Large intestine (tissue), 3 donors: Measurements from ENCODE around the gene COL27A1. TPM values are rescaled to one million over a fixed set of nuclear protein-coding genes. Genes with fewer than 3 reads are reported as not detected.

Source experiments
- DNase-seq, 2 donors: peaks; one replicate each; pipeline versions ENCODE4 v3.0.0 to v3.0.0-alpha.2; 2013
- H3K27ac ChIP-seq: one replicate; pipeline ENCODE4 v1.5.1; 2013; ENCODE audit warnings: low read length
- H3K27me3 ChIP-seq: 2 replicates; pipeline ENCODE4 v1.6.1; 2013; ENCODE audit warnings: low read length; ENCODE audit not compliant: control insufficient read depth, insufficient read depth
- H3K36me3 ChIP-seq: 2 replicates; pipeline ENCODE4 v1.6.1; 2013; ENCODE audit warnings: low read length; ENCODE audit not compliant: control insufficient read depth, insufficient read depth
- H3K4me1 ChIP-seq: one replicate; pipeline ENCODE4 v1.6.1; 2013; ENCODE audit warnings: low read length; ENCODE audit not compliant: control insufficient read depth, insufficient read depth
- H3K4me3 ChIP-seq: one replicate; pipeline ENCODE4 v1.5.1; 2013; ENCODE audit warnings: low read length
- H3K9me3 ChIP-seq: one replicate; pipeline ENCODE4 v1.6.1; 2013; ENCODE audit warnings: mild to moderate bottlenecking, low read depth, low read length, moderate library complexity; ENCODE audit not compliant: control insufficient read depth
- WGBS: methylation state at CpG from one replicate; pipeline ENCODE4 v1.1.5; 2013; ENCODE audit warnings: low lambda C conversion rate; ENCODE audit not compliant: insufficient coverage; 5-methylcytosine and 5-hydroxymethylcytosine counted together
- polyA plus RNA-seq: library from polyadenylated mRNA; unstranded; fragments of 120-200 nt; gene quantifications from one replicate; pipeline ENCODE4 v1.2.1, GENCODE V29; 2013

The COL27A1 gene
- polyA plus RNA-seq, 1 donor: 117 TPM

DNA sequence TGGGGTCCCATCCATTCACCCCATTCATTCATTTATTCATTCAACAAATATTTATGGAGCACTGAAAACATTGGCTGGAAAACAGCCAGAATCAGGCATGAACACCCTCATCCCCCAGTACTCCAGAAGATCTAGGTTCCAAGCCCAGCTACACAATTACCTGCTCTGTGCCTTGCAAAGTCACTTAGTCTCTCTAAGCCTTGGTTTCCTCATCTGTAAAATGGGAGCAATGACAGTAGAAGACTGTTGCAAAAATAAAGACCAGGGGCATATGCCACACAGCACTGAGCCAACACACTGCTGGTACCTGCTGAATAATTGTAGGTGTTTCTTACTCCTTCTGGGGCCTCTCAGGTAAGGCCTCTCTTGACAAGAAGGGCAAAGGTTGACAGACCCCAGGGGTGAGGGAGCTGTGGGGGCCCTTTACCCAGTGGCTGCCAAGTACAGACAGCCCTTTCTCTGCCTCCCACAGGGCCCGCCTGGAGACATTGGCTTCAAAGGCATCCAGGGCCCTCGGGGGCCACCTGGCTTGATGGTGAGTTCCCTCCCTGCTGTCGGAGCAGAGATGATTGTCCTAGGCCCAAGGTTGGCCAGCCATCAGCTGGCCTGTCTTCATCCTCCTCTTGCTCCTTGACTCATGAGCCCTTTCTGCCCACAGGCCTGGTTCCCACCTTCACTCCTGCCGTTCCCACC lies 145.0 kb downstream of the COL27A1 start:
- Histone ChIP-seq H3K27me3 (no peaks in the 10 kb centered on the region), H3K27ac (no peak overlapping the region), H3K4me1 (no peaks in the 10 kb centered on the region), H3K9me3 (peaks cover 4% of the 10 kb centered on the region), H3K4me3 (no peak overlapping the region), H3K36me3 (peaks cover 89% of the 10 kb centered on the region)
- no CpG with 5 or more reads among the region's 4 CpGs for WGBS
- no peak for DNase-seq

DNA sequence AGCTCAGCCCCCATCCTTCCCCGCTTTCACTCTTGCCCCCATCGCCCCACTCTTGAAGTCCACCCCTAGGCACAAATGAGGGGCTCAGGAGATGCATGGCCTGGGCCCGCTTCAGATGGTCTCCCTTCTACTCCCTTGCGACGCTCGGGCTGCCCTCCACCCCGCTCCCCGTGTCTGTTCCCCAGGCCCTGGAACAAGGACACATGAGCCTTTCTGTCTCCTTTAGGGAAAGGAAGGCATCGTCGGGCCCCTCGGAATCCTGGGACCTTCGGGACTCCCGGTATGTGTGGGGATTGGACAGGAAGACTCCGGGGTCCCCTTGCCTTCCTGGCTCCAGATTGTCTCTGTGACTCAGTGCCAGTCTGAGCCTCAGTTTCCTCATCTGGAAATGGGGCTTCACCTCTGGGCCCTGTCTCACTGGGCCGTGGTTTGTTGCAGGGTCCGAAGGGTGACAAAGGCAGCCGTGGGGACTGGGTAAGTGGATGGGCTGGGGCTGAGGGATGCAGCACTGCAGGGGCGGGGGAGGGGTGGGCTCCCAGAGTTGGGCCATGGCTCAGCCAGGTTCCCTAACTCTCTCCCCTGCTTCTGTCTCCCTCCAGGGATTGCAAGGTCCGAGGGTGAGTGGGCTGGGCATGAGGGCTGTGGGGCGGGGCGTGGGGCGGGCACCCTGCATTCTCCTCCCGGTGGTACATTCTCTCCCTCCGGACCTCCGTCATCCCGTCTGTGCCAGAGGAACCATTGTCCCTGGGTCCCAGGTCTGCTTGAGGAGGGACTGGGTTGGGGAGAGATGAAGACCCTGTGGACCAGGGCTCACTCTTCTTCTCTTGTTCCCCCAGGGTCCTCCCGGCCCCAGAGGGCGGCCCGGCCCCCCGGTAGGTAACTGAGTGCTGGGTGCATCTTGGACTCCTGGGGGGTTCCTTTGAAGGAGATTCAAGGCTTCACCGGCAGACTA lies 145.8 kb downstream of the COL27A1 start:
- WGBS: no CpG with 5 or more reads among the region's 31 CpGs
- Histone ChIP-seq H3K4me3 (no peak overlapping the region), H3K27me3 (no peaks in the 10 kb centered on the region), H3K4me1 (no peaks in the 10 kb centered on the region), H3K27ac (no peak overlapping the region), H3K9me3 (no peaks in the 10 kb centered on the region), H3K36me3 (peaks cover 86% of the 10 kb centered on the region)
- no peak for DNase-seq

GRCh38 chr9:114301798-114302565 lies 146.6 kb downstream of the COL27A1 start:
- peaks cover 87% of the 10 kb centered on the region for H3K36me3 ChIP-seq

GRCh38 chr9:114302727-114303126 lies 147.4 kb downstream of the COL27A1 start:
- H3K9me3 ChIP-seq: no peaks in the 10 kb centered on the region
- H3K4me3 ChIP-seq: no peak overlapping the region
- WGBS: no CpG with 5 or more reads among the region's 6 CpGs
- H3K36me3 ChIP-seq: peaks cover 89% of the 10 kb centered on the region
- no peak overlapping the region for H3K27ac ChIP-seq
- H3K27me3 ChIP-seq: no peaks in the 10 kb centered on the region
- no peaks in the 10 kb centered on the region for H3K4me1 ChIP-seq
- DNase-seq: no peak

More at GRCh38 chr9:114301798-114302565, 146.6 kb downstream of the COL27A1 start:
- DNase-seq: no peak
- H3K27ac ChIP-seq: no peak overlapping the region
- no CpG with 5 or more reads among the region's 15 CpGs for WGBS
- no peak overlapping the region for H3K4me3 ChIP-seq
- no peaks in the 10 kb centered on the region for H3K27me3 ChIP-seq
- H3K9me3 ChIP-seq: no peaks in the 10 kb centered on the region
- no peaks in the 10 kb centered on the region for H3K4me1 ChIP-seq

DNA sequence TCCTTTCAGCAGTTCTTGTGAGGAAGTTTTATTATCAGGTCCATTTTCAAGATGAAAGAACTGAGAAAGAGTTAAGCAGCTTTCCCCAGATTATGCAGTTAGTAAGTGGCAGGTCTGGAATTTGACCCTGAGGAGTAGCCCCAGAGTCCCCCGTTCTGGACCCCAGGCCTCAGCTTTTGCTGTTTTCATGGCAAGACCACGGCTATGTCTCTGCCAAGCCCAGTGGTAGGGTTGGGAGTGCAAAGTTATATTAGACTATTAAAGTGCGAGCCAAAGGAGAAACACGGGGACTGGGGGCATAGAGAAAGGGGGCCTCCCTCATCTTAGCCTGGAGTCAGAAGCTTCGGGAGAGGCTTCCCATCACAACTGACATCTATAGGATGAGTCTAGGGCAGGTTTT lies 148.2 kb downstream of the COL27A1 start:
- Histone ChIP-seq H3K9me3 (no peaks in the 10 kb centered on the region), H3K36me3 (peaks cover 89% of the 10 kb centered on the region), H3K27ac (no peak overlapping the region), H3K27me3 (no peaks in the 10 kb centered on the region), H3K4me1 (no peaks in the 10 kb centered on the region), H3K4me3 (no peak overlapping the region)
- DNase-seq: no peak
- WGBS: no CpG with 5 or more reads among the region's 5 CpGs

DNA sequence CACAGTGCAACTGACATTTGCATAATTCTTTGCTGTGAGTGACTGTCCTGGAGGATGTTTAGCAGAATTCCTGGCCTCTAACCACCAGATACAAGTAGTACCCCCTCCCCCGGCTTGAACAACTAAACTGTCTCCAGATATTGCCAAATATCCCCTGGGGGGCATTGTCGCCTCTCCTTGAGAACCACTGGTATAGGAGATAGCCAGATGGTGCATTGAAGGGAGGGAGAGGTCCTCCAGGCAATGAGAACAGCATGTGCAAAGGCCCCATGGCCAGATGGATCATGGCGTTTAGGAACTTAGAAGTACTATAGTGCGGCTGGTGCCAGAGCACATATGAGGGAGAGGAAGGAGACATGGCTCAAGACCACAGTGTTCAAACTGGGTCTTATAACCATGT lies 148.6 kb downstream of the COL27A1 start:
- no peak for DNase-seq
- 100% methylated on average over 1 of the region's 4 CpGs for WGBS
- Histone ChIP-seq H3K4me1 (no peaks in the 10 kb centered on the region), H3K4me3 (no peak overlapping the region), H3K27me3 (no peaks in the 10 kb centered on the region), H3K36me3 (peaks cover 92% of the 10 kb centered on the region), H3K27ac (no peak overlapping the region), H3K9me3 (no peaks in the 10 kb centered on the region)

- Histone ChIP-seq H3K27me3 (no peaks in the 10 kb centered on the region), H3K27ac (no peak overlapping the region), H3K4me1 (no peaks in the 10 kb centered on the region), H3K9me3 (no peaks in the 10 kb centered on the region), H3K4me3 (no peak overlapping the region), H3K36me3 (peaks cover 89% of the 10 kb centered on the region)
- WGBS: no CpG with 5 or more reads among the region's 10 CpGs
- DNase-seq: no peak
Measured at GRCh38 chr9:114304416-114305188, 149.3 kb downstream of the COL27A1 start.

DNA sequence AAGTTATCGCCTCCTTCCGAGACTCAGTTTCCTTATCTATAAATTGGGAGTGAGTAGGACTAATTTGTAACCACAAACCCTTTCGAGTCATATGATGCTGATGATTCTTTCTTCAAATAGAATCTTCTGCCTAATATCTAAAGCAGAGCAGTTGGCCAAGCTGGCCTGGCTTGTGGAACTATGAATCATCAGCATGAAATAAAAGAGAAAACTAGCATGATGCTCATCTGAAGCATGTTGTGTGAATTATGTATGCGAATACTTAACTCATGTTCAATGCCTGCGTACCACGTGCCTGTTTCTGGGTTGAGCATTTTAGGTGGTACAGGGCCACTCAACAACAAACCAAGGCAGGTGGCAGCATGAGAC lies 152.5 kb downstream of the COL27A1 start:
- WGBS: no CpG with 5 or more reads among the region's 6 CpGs
- DNase-seq: no peak
- no peaks in the 10 kb centered on the region for H3K9me3 ChIP-seq
- H3K36me3 ChIP-seq: peaks cover 75% of the 10 kb centered on the region
- H3K27me3 ChIP-seq: no peaks in the 10 kb centered on the region
- H3K4me3 ChIP-seq: no peak overlapping the region
- H3K27ac ChIP-seq: no peak overlapping the region
- H3K4me1 ChIP-seq: no peaks in the 10 kb centered on the region

DNA sequence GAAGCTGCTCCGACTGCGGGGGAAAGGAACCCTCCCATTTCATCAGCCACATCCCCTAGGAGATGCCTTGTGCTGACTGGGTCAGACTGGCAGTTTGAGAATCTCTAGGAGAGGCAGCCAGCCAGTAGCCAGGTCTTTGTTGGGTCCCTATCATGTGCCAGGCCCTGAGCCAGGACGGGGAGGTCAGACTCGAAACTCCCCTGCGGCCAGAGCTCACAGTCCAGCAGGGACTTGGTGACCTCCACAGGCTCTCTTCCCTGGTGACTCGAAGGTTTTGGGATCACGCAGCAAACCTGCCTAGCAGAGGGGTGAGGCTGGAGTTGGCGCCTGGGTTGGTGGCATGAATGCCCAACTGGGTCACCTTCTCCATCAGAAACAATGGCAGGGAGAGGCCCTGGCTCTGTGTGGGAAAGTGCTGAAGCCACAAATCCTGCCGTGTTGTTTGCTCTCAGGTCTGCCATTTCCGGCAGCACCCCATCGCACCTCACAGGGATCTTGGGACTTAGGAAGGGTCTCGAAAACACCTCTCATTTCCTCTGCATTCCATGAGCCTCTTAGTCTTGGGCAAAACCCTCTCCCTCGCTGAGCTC lies 153.1 kb downstream of the COL27A1 start:
- no peak overlapping the region for H3K27ac ChIP-seq
- DNase-seq: no peak
- WGBS: no CpG with 5 or more reads among the region's 13 CpGs

More for the DNA sequence above, 153.1 kb downstream of the COL27A1 start:
- Histone ChIP-seq H3K27me3 (no peaks in the 10 kb centered on the region), H3K36me3 (peaks cover 72% of the 10 kb centered on the region), H3K4me3 (no peak overlapping the region), H3K9me3 (no peaks in the 10 kb centered on the region), H3K4me1 (no peaks in the 10 kb centered on the region)
